ENCODE data around the gene POLA2.

Gene POLA2

GRCh38 chr11:65288706-65289536 lies 27.2 kb downstream of the POLA2 start:
- DNase-seq = peak; percentile 65

GRCh38 chr11:65290448-65291165 lies 28.8 kb downstream of the POLA2 start:
- no peak for DNase-seq

GRCh38 chr11:65291613-65292012 lies 29.9 kb downstream of the POLA2 start:
- DNase-seq = no peak

- no peak for DNase-seq
Measured at GRCh38 chr11:65292890-65293289, 31.1 kb downstream of the POLA2 start.

GRCh38 chr11:65293909-65294381 lies 32.2 kb downstream of the POLA2 start:
- DNase-seq = no peak

GRCh38 chr11:65295001-65295400 lies 33.2 kb downstream of the POLA2 start:
- no peak for DNase-seq

- no peak for DNase-seq
Measured at GRCh38 chr11:65295571-65296341, 34.0 kb downstream of the POLA2 start.

- no peak for DNase-seq
Measured at GRCh38 chr11:65297026-65297672, 35.4 kb downstream of the POLA2 start.

GRCh38 chr11:65298131-65298535 lies 36.4 kb downstream of the POLA2 start:
- DNase-seq = no peak

GRCh38 chr11:65298655-65299179 lies 37.0 kb downstream of the POLA2 start:
- no peak for DNase-seq

- no peak for DNase-seq
Measured at GRCh38 chr11:65300621-65301275, 39.0 kb downstream of the POLA2 start.

- no peak for DNase-seq
Measured at GRCh38 chr11:65301491-65302329, 39.9 kb downstream of the POLA2 start.

- DNase-seq = no peak
Measured at GRCh38 chr11:65303555-65303954, 41.8 kb downstream of the POLA2 start.

- no peak for DNase-seq
Measured at GRCh38 chr11:65304110-65304509, 42.3 kb downstream of the POLA2 start.

- DNase-seq = no peak
Measured at GRCh38 chr11:65304613-65305012, 42.9 kb downstream of the POLA2 start.

GRCh38 chr11:65305501-65306268 lies 43.9 kb downstream of the POLA2 start:
- DNase-seq = peak; percentile 28

GRCh38 chr11:65307298-65308229 lies 45.8 kb downstream of the POLA2 start:
- no peak for DNase-seq

- DNase-seq = no peak
Measured at GRCh38 chr11:65308281-65308891, 46.6 kb downstream of the POLA2 start.

GRCh38 chr11:65309006-65309405 lies 47.2 kb downstream of the POLA2 start:
- DNase-seq = no peak
